Breast epithelium (tissue), 3 donors: ENCODE measurements around the gene GLO1.

ENCODE experiments used
- POLR2A ChIP-seq: fragments of 450-650 bp; IDR thresholded peaks from one replicate; pipeline ENCODE4 v1.6.1; 2016; ENCODE audit warnings: antibody characterized with exemption, mild to moderate bottlenecking, moderate library complexity
- POLR2AphosphoS5 ChIP-seq, 3 donors: sonication (generic); formaldehyde crosslinking; IDR thresholded peaks; one replicate each; pipeline ENCODE4 v1.6.1; 2017; ENCODE audit warnings: antibody characterized with exemption in 3 of 3
- TF ChIP-seq, protein P1 (sequence below), 3 donors: fragments of 450-650 bp; IDR thresholded peaks; one replicate each; pipeline ENCODE4 v1.5.1; 2016 to 2017; ENCODE audit warnings: antibody characterized with exemption in 3 of 3, mild to moderate bottlenecking in 3 of 3, moderate library complexity in 3 of 3

DNA sequence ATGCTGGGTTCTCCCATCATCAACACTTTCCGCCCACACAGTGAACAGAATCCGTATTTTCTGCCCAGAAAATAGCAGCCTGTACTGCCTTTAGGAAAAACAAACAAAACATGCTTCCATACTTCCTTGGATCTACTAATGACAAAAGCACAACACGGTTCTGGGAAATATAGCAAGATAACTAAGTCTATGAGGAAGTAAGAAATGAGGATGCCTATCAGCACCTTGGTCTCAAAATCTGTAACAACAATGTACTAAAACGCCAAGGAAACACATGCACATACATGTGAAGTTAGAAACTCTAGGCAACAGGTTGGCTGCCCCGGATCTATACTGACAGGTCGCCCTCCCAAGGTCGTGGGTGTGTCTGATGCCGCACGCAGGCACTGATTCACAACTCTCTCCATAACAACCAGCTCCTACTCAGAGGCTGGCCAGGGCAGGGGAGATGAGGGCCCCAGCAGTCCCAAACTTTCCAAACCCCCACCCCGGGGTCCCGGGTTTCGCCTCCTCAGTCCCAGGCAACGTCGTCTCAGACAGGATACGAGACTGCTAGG lies 63.9 kb downstream of the GLO1 start:
- TF ChIP-seq, protein P1, sequence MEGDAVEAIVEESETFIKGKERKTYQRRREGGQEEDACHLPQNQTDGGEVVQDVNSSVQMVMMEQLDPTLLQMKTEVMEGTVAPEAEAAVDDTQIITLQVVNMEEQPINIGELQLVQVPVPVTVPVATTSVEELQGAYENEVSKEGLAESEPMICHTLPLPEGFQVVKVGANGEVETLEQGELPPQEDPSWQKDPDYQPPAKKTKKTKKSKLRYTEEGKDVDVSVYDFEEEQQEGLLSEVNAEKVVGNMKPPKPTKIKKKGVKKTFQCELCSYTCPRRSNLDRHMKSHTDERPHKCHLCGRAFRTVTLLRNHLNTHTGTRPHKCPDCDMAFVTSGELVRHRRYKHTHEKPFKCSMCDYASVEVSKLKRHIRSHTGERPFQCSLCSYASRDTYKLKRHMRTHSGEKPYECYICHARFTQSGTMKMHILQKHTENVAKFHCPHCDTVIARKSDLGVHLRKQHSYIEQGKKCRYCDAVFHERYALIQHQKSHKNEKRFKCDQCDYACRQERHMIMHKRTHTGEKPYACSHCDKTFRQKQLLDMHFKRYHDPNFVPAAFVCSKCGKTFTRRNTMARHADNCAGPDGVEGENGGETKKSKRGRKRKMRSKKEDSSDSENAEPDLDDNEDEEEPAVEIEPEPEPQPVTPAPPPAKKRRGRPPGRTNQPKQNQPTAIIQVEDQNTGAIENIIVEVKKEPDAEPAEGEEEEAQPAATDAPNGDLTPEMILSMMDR (IDR thresholded peaks at IDR 0.05), result no peak
- TF ChIP-seq POLR2A, result peak; percentile 6
- TF ChIP-seq POLR2AphosphoS5 (IDR thresholded peaks at IDR 0.05), result no peak
